Epithelial cell of esophagus (primary cell): ENCODE measurements around the gene PLCB1.

ENCODE experiments used
- DNase-seq: peaks from one replicate; pipeline ENCODE4 v3.0.0; 2010; ENCODE audit warnings: low read depth
- H3K4me3 ChIP-seq: 2 replicates; pipeline ENCODE4 v1.5.1; 2011; ENCODE audit warnings: mild to moderate bottlenecking, low read length, control low read depth
- TF ChIP-seq, protein P1 (sequence below): IDR thresholded peaks from 2 replicates; pipeline ENCODE4 v1.5.1; 2011; ENCODE audit warnings: low read depth, mild to moderate bottlenecking, low read length, control low read depth, inconsistent platforms; ENCODE audit not compliant: insufficient read depth; ENCODE audit errors: missing control alignments

PLCB1 gene

DNA sequence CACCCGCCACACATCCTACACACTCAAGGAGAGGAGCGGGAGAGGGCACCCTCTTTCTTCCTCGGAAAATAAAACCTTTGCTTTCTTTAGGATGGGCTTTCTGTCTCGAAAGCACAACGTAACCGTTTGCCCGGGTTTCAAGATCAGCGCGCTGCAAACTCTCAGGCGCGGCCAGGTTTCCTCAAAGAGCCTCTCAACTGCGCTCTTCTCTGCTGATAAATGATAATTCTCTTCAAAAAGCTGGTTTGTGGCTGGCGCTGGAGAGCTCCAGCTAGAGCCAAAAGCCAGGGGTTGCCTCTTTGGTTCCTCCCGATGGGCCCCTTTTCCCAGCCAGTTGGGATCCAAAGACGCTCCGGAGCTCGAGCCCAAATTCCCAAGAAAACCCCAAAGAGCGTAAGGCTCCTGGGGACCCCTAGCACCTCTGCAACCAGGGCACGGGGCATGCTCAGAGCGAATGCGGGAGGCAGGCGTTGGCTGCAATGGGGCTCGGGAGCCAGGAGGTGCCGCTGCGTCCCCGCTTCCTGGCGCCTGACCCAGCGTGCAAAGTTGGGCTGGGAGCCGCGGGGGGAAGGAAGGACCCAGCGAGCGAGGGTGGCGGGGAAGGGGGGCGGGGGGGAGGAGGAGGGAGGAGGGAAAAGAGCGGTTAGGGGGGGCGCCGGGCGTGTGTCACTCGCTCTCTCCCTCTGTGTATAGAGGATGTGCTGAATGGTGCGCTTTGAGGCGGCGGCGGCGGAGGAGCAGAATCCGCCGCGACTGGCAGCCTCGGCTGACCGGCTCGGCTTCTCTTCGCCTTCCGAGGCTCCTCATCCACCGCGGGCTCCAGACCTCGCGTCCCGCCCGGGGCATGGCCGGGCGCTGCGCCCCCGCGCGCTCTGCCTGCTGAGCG is at the start of gene PLCB1:
TSS of gene PLCB1 (plus strand) at position 669 of the 886 bp plus-strand sequence. CDS start 386 bp downstream, outside the sequence.
- DNase-seq: peak; percentile 69
- peak within 1 kb of the TSS; percentile 11 for H3K4me3 ChIP-seq
- TF ChIP-seq, protein P1, sequence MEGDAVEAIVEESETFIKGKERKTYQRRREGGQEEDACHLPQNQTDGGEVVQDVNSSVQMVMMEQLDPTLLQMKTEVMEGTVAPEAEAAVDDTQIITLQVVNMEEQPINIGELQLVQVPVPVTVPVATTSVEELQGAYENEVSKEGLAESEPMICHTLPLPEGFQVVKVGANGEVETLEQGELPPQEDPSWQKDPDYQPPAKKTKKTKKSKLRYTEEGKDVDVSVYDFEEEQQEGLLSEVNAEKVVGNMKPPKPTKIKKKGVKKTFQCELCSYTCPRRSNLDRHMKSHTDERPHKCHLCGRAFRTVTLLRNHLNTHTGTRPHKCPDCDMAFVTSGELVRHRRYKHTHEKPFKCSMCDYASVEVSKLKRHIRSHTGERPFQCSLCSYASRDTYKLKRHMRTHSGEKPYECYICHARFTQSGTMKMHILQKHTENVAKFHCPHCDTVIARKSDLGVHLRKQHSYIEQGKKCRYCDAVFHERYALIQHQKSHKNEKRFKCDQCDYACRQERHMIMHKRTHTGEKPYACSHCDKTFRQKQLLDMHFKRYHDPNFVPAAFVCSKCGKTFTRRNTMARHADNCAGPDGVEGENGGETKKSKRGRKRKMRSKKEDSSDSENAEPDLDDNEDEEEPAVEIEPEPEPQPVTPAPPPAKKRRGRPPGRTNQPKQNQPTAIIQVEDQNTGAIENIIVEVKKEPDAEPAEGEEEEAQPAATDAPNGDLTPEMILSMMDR: peak; percentile 77

DNA sequence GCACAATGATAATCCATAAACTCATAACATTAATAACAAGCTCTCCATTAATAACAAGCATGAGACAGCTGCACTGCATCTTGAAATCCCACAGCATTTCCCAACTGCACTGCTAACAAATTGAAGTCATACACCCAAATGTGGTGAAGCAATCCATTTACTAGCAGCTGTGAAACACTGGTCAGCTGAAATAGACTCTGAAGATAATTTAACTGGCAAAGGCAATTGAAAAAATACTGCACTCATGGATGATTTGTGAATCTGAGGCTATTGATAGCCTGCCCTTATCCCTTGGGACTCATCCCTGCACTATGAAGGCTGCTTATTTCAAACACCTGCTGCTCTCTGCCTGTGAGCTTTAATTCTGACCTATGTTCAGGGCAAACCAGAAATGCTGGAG is 49.1 kb upstream of the PLCB1 start:
- no peak overlapping the region for H3K4me3 ChIP-seq
- TF ChIP-seq, protein P1: no peak
- DNase-seq: peak; percentile 17

DNA sequence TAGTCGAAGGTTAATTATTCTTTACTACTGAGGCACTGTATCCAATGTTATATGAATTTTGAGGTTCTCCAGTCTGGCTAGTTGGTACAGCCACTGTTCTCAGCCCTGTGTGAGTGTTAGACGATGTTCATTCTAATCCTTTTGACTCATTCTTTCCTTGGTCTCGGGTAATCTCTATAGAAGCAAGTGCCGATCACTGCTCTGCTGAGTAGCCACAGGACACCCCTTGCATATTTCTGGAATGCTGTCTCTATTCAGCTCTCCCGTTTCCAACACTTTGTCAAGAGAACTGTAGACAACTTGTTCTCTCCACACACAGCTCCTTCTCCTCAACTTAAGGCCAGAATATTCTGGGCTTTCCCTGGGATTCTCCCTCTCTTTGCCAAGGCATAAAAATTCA is 42.4 kb upstream of the PLCB1 start:
- H3K4me3 ChIP-seq: no peak overlapping the region
- TF ChIP-seq, protein P1: no peak
- DNase-seq: no peak

DNA sequence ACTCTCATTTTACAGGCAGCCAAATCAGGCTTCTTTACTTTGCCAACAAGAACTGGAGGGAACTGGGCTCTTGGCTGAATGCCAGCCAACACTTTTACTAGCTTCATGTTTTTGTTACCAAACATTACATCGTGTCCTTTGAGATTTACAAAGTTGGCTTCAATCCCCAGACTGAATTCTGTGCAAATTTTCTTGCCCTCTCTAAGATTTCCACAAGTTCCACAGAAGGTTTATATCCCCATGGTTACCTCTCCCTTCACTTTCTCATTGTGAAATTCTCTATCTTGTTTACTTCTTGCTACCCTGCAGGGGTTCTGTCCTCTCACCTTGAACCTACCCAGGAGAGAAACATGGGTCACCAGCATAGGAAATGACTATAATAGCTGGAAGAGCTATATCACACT is 37.6 kb upstream of the PLCB1 start:
- no peak overlapping the region for H3K4me3 ChIP-seq
- TF ChIP-seq, protein P1: no peak
- no peak for DNase-seq

DNA sequence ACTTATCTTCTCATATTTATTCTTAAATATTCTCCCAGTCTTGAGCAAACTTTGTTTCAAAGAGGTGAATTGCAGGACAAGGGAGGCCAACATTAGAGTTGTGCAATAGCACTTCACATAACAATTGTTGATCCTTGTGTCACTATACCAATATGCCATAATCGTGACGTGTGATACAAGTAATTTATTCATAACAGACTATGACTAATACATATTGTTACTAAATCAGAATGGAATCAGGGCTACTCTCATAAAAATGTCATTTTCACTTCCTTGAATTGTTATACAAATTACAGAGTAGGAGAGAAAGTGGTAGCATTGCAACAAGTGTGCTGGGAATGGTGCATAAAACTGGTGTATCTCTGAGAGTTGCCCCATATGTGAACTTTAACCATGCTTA is 37.2 kb upstream of the PLCB1 start:
- TF ChIP-seq, protein P1: no peak
- peak; percentile 61 for DNase-seq
- no peak overlapping the region for H3K4me3 ChIP-seq

DNA sequence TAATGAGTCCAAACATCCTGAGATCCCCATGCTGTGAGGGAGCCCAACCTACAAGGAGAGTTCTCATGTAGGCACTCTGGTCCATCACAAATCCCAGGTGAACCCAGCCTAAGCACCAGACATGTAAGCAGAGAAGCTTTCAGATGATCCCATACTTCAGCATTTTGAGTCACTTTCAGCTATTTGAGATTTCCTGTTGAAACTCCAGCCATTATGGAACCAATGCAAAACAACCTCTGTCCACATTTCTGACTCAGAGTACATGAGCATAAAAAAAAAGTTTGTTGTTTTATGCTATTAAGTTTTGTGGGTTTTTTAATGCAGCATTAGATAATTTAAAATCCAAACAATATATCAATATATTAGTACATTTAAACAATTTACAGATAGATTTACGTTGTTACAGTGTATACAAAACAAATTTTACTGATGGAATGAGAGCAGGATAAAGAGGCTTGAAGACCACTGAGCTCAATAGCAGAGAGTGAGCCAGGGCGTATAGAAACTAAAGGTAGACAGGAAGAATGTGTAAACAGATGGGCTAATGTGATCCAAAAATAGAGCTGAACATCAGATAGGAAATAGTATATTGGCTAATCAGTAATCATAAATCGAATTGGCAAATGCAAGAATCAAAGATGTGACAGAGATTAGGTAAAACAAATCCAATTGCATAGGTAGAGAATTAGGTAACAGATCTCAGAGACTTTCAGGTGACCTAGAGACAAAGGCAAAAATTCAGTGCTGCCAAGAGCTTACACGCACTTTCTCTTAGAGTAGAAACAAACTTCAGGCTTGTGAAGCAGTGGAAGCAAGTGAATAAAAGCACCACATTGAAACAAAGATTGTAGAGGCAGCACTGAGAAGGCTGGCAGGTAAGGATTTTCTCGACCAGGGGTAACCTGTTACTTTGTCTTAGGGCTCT is 36.2 kb upstream of the PLCB1 start:
- DNase-seq: peak; percentile 28
- no peak overlapping the region for H3K4me3 ChIP-seq
- TF ChIP-seq, protein P1: no peak
